Lower lobe of right lung (tissue), 2 donors: ENCODE measurements around the gene PCDHA2. TPM values are rescaled to one million over a fixed set of nuclear protein-coding genes. Genes with fewer than 3 reads are reported as not detected.
"Not testable (repeated sequence)": the region's sequence is repeated elsewhere in the genome, so short reads cannot be mapped to it uniquely, and the experiment has no call there.

Experiments used
- ATAC-seq, 2 donors: fragments of 200-7000 bp; cut with Tn5 transposase; one replicate each; pipeline ENCODE4 v1.9.1; 2020 to 2022; ENCODE audit warnings: mild to moderate bottlenecking in 2 of 2, moderate library complexity in 2 of 2
- DNase-seq: peaks from one replicate; pipeline ENCODE4 v3.0.0-alpha.2; 2020
- H3K27ac ChIP-seq: fragments of 200-600 bp; one replicate; pipeline ENCODE4 v1.8.0; 2022
- H3K27me3 ChIP-seq: fragments of 200-600 bp; one replicate; pipeline ENCODE4 v1.8.0; 2022; ENCODE audit warnings: low read depth
- H3K36me3 ChIP-seq: fragments of 200-600 bp; one replicate; pipeline ENCODE4 v1.8.0; 2022; ENCODE audit warnings: mild to moderate bottlenecking
- H3K4me1 ChIP-seq: fragments of 200-600 bp; one replicate; pipeline ENCODE4 v1.8.0; 2022
- H3K4me3 ChIP-seq: fragments of 200-600 bp; one replicate; pipeline ENCODE4 v1.8.0; 2022; ENCODE audit warnings: mild to moderate bottlenecking
- H3K9me3 ChIP-seq: fragments of 200-600 bp; one replicate; pipeline ENCODE4 v1.8.0; 2022
- CTCF ChIP-seq: fragments of 200-600 bp; IDR thresholded peaks from one replicate; pipeline ENCODE4 v1.8.0; 2022; ENCODE audit warnings: antibody characterized with exemption, mild to moderate bottlenecking
- intact Hi-C: fragments of 100-400 bp; cut with DNase I; formaldehyde crosslinking; loops from one replicate; pipeline ENCODE4 v1.11.0; 2022
- total RNA-seq: library from RNA; stranded (reverse); fragmentation: NEBNext Ultra II Directional; extraction: Animal tissue kit (Norgen Biotek cat#: 25700); gene quantifications from one replicate; pipeline ENCODE4 v1.2.1, GENCODE V29; 2021
- donor health status: DM: no; HTN: yes; CAD: no; lungs with severe emphysema.

PCDHA2 gene
- total RNA-seq, 1 donor from 2014 or later, result not detected

- Histone ChIP-seq H3K9me3 (peaks cover 19% of the 10 kb centered on the region), H3K4me1 (no peaks in the 10 kb centered on the region), H3K27ac (no peak overlapping the region), H3K36me3 (no peaks in the 10 kb centered on the region), H3K27me3 (peaks cover 28% of the 10 kb centered on the region), H3K4me3 (no peak overlapping the region)
- DNase-seq (no peak), ATAC-seq (no peak)
- TF ChIP-seq CTCF, result no peak
- intact Hi-C loops, result no loop called here
These were observed 33.7 kb downstream of the PCDHA2 start for GRCh38 chr5:140828362-140828737.

GRCh38 chr5:140829511-140830501, 35.2 kb downstream of the PCDHA2 start:
- H3K4me3 ChIP-seq, ATAC-seq, intact Hi-C loops, H3K4me1 ChIP-seq, DNase-seq, H3K27ac ChIP-seq, H3K36me3 ChIP-seq: not testable (repeated sequence)
- Histone ChIP-seq H3K9me3 (peaks cover 21% of the 10 kb centered on the region), H3K27me3 (peaks cover 32% of the 10 kb centered on the region)

GRCh38 chr5:140833993-140834392, 39.3 kb downstream of the PCDHA2 start, which contains the start of gene PCDHA7:
TSS of gene PCDHA7 (plus strand) at chr5:140834269. CDS start at chr5:140834384, 115 bp downstream.
- Histone ChIP-seq H3K4me3 (peak within 1 kb of the TSS; percentile 28), H3K27me3 (peaks cover 28% of the 10 kb centered on the region), H3K27ac (no peak within 1 kb of the TSS), H3K4me1 (no peaks in the 10 kb centered on the region), H3K9me3 (peaks cover 20% of the 10 kb centered on the region), H3K36me3 (no peaks in the 10 kb centered on the region)
- intact Hi-C loops, result no loop called here
- no peak for TF ChIP-seq CTCF
- no peak for DNase-seq
- no peak for ATAC-seq

- ATAC-seq, H3K4me1 ChIP-seq, intact Hi-C loops, H3K27ac ChIP-seq, DNase-seq, H3K36me3 ChIP-seq: not testable (repeated sequence)
- Histone ChIP-seq H3K27me3 (peaks cover 27% of the 10 kb centered on the region), H3K9me3 (peaks cover 15% of the 10 kb centered on the region), H3K4me3 (peak overlapping the region; percentile 28)
These were observed 39.9 kb downstream of the PCDHA2 start for GRCh38 chr5:140834439-140835008.

- TF ChIP-seq CTCF, result no peak
- Histone ChIP-seq H3K36me3 (no peaks in the 10 kb centered on the region), H3K9me3 (peaks cover 8% of the 10 kb centered on the region), H3K27ac (no peak overlapping the region), H3K4me3 (no peak overlapping the region), H3K4me1 (no peaks in the 10 kb centered on the region), H3K27me3 (peaks cover 23% of the 10 kb centered on the region)
- DNase-seq (no peak), ATAC-seq (no peak)
- intact Hi-C loops, result no loop called here
These were observed 41.2 kb downstream of the PCDHA2 start for GRCh38 chr5:140835622-140836510.
